HCT116 (cell line): ENCODE measurements around the gene CAMK2G.

Experiments
- CEBPB ChIP-seq: IDR thresholded peaks from 2 replicates; pipeline ENCODE4 v1.6.1; 2012; ENCODE audit warnings: low read depth
- CTCF ChIP-seq, 3 experiments: fragments of 200-600 bp in 1 of 3; sonication (generic) in 1 of 3; IDR thresholded peaks in 2 of 3; conservative IDR thresholded peaks in 1 of 3; 2 replicates each; pipeline ENCODE4 v1.5.1; 2012 to 2017; ENCODE audit warnings: low read depth in 2 of 3, low read length in 2 of 3, antibody characterized with exemption in 1 of 3, borderline replicate concordance in 1 of 3, control low read depth in 1 of 3, mild to moderate bottlenecking in 1 of 3, mixed read lengths in 1 of 3, mixed run types in 1 of 3, moderate library complexity in 1 of 3; ENCODE audit not compliant: insufficient read depth in 1 of 3
- EZH2 ChIP-seq: fragments of 200-600 bp; sonication (generic); IDR thresholded peaks from 2 replicates; pipeline ENCODE4 v1.6.1; 2017; ENCODE audit warnings: antibody characterized with exemption, mixed run types
- JUND ChIP-seq: IDR thresholded peaks from 2 replicates; pipeline ENCODE4 v1.6.1; 2012
- MAX ChIP-seq: IDR thresholded peaks from 2 replicates; pipeline ENCODE4 v1.6.1; 2012
- POLR2A ChIP-seq: IDR thresholded peaks from 2 replicates; pipeline ENCODE4 v1.7.0; 2011; ENCODE audit warnings: borderline replicate concordance; ENCODE audit not compliant: insufficient read depth, insufficient read length; ENCODE audit errors: extremely low read depth
- SP1 ChIP-seq: IDR thresholded peaks from 2 replicates; pipeline ENCODE4 v1.6.1; 2012; ENCODE audit warnings: low read depth
- ZBTB33 ChIP-seq: IDR thresholded peaks from 2 replicates; pipeline ENCODE4 v1.6.1; 2011; ENCODE audit warnings: mild to moderate bottlenecking, low read length, moderate library complexity; ENCODE audit not compliant: insufficient replicate concordance; ENCODE audit errors: extremely low read depth
- ZNF274 ChIP-seq: fragments of 200-500 bp; sonication (Bioruptor generic); IDR thresholded peaks from 2 replicates; pipeline ENCODE4 v1.6.1; 2014; ENCODE audit warnings: mild to moderate bottlenecking, low read depth, low read length, inconsistent platforms
- TF ChIP-seq, protein P1 (sequence below): IDR thresholded peaks from 2 replicates; pipeline ENCODE4 v1.6.1; 2012
- TF ChIP-seq, protein P2 (sequence below): IDR thresholded peaks from 2 replicates; pipeline ENCODE4 v1.6.1; 2012; ENCODE audit warnings: low read depth

- TF ChIP-seq, protein P1, sequence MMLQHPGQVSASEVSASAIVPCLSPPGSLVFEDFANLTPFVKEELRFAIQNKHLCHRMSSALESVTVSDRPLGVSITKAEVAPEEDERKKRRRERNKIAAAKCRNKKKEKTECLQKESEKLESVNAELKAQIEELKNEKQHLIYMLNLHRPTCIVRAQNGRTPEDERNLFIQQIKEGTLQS, result no peak
- TF ChIP-seq CTCF (IDR thresholded peaks at IDR 0.05 in 2 of 3, conservative IDR thresholded peaks at IDR 0.05 in 1 of 3; ENCODE audit: borderline replicate concordance in 1 of 3, insufficient read depth in 1 of 3, low read depth in 2 of 3, low read length in 2 of 3), result no peak
- TF ChIP-seq EZH2, result no peak
- no peak for TF ChIP-seq ZBTB33
- TF ChIP-seq, protein P2, sequence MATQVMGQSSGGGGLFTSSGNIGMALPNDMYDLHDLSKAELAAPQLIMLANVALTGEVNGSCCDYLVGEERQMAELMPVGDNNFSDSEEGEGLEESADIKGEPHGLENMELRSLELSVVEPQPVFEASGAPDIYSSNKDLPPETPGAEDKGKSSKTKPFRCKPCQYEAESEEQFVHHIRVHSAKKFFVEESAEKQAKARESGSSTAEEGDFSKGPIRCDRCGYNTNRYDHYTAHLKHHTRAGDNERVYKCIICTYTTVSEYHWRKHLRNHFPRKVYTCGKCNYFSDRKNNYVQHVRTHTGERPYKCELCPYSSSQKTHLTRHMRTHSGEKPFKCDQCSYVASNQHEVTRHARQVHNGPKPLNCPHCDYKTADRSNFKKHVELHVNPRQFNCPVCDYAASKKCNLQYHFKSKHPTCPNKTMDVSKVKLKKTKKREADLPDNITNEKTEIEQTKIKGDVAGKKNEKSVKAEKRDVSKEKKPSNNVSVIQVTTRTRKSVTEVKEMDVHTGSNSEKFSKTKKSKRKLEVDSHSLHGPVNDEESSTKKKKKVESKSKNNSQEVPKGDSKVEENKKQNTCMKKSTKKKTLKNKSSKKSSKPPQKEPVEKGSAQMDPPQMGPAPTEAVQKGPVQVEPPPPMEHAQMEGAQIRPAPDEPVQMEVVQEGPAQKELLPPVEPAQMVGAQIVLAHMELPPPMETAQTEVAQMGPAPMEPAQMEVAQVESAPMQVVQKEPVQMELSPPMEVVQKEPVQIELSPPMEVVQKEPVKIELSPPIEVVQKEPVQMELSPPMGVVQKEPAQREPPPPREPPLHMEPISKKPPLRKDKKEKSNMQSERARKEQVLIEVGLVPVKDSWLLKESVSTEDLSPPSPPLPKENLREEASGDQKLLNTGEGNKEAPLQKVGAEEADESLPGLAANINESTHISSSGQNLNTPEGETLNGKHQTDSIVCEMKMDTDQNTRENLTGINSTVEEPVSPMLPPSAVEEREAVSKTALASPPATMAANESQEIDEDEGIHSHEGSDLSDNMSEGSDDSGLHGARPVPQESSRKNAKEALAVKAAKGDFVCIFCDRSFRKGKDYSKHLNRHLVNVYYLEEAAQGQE, result no peak
- no peak for TF ChIP-seq ZNF274
- TF ChIP-seq CEBPB, result no peak
- no peak for TF ChIP-seq MAX
- no peak for TF ChIP-seq JUND
- no peak for TF ChIP-seq POLR2A
- TF ChIP-seq SP1, result no peak
Measured at GRCh38 chr10:73854310-73854709, 20.0 kb downstream of the CAMK2G start.
